Heart left ventricle (tissue), 16 donors: ENCODE data around the gene OR10H3. TPM values are rescaled to one million over a fixed set of nuclear protein-coding genes. Genes with fewer than 3 reads are reported as not detected.
A peak's percentile ranks its signal among the peaks of the same experiment; 100 is the strongest.

Experiments
- ATAC-seq, 4 donors: fragments of 200-7000 bp; cut with Tn5 transposase; one replicate each; pipeline ENCODE4 v1.9.1; 2020 to 2022; ENCODE audit warnings: moderate library complexity in 4 of 4, mild to moderate bottlenecking in 3 of 4, moderate number of reproducible peaks in 1 of 4
- DNase-seq, 5 donors: peaks; one replicate each; pipeline ENCODE4 v3.0.0-alpha.2; 2020
- H3K27ac ChIP-seq, 12 donors: fragments of 200-600 bp; sonication (generic) in 4 of 12; one replicate each; pipeline versions ENCODE4 v1.5.0 to v1.8.0; 2016 to 2022; ENCODE audit warnings: mild to moderate bottlenecking in 2 of 12
- H3K27me3 ChIP-seq, 9 donors: fragments of 200-600 bp; sonication (generic) in 2 of 9; one replicate each; pipeline versions ENCODE4 v1.5.1 to v1.8.0; 2016 to 2022; ENCODE audit warnings: mild to moderate bottlenecking in 3 of 9
- H3K36me3 ChIP-seq, 9 donors: fragments of 200-600 bp; sonication (generic) in 2 of 9; one replicate each; pipeline versions ENCODE4 v1.5.0 to v1.8.0; 2018 to 2022; ENCODE audit warnings: mild to moderate bottlenecking in 2 of 9
- H3K4me1 ChIP-seq, 12 donors: fragments of 200-600 bp; sonication (generic) in 4 of 12; one replicate each; pipeline versions ENCODE4 v1.5.0 to v1.8.0; 2016 to 2022; ENCODE audit warnings: mild to moderate bottlenecking in 3 of 12
- H3K4me3 ChIP-seq, 12 donors: fragments of 200-600 bp; sonication (generic) in 4 of 12; one replicate each; pipeline versions ENCODE4 v1.5.0 to v1.8.0; 2017 to 2022; ENCODE audit warnings: mild to moderate bottlenecking in 9 of 12, moderate library complexity in 4 of 12
- H3K9me3 ChIP-seq, 12 donors: fragments of 200-600 bp; sonication (generic) in 4 of 12; one replicate each; pipeline versions ENCODE4 v1.5.0 to v1.8.0; 2016 to 2022; ENCODE audit warnings: mild to moderate bottlenecking in 1 of 12
- POLR2A ChIP-seq, 2 donors: fragments of 450-650 bp; IDR thresholded peaks; one replicate each; pipeline ENCODE4 v1.6.1; 2017; ENCODE audit warnings: antibody characterized with exemption in 2 of 2, mild to moderate bottlenecking in 2 of 2, moderate library complexity in 2 of 2
- WGBS, 4 donors: extraction: QIAGEN DNeasy Blood & Tissue Kit in 2 of 4; methylation state at CpG; one replicate each; pipeline versions ENCODE4 v1.1.5 to v1.1.7; 2013 to 2018; 5-methylcytosine and 5-hydroxymethylcytosine counted together
- intact Hi-C, 10 donors: fragments of 100-400 bp; cut with DNase I; formaldehyde crosslinking; loops; one replicate each; pipeline versions ENCODE4 v1.11.1 to v1.14.2; 2022
- long read RNA-seq, 3 donors: library from polyadenylated mRNA; unstranded; transcript quantifications; one replicate each; pipeline ENCODE4 v2.0.0, GENCODE V29; 2020 to 2021
- polyA plus RNA-seq, 2 donors: library from polyadenylated mRNA; stranded (reverse); fragments of 200-250 nt; gene quantifications; one replicate each; pipeline ENCODE4 v1.2.3, GENCODE V29; 2013
- total RNA-seq, 9 donors: library from RNA; depleted of rRNA in 2 of 9; stranded (reverse); fragments of >200 nt in 2 of 9; fragmentation: NEBNext Ultra II Directional in 3 of 9; extraction: Animal tissue kit (Norgen Biotek cat#: 25700) in 3 of 9; gene quantifications; one replicate each; pipeline versions ENCODE4 v1.1.0 to v1.2.4, GENCODE V29; 2016 to 2023
- TF ChIP-seq, protein P1 (sequence below), 12 donors: fragments of 200-600 bp; sonication (generic) in 4 of 12; IDR thresholded peaks; one replicate each; pipeline versions ENCODE4 v1.5.0 to v1.8.0; 2018 to 2022; ENCODE audit warnings: antibody characterized with exemption in 12 of 12, mild to moderate bottlenecking in 5 of 12
- donor health status: ischemic (EF 13 %, LVEDD 7.1; RV severe dilation, severe dysfunction).
- donor health status: healthy with polysubstance abuse.
- donor health status: DM: no; HTN: yes; CAD: no.
- donor health status: DM: no; HTN: no; CAD: no.
- donor health status: ischemic (EF 25% LVEDD 6.9; RV normal size, moderate dysfunction).
- donor health status: ischemic (EF 25% LVEDD 5.7; RV mildly dilated, moderate dysfunction).
- donor health status: healthy.
- donor health status: DM: yes; HTN: yes; CAD: no.
- donor health status: ischemic (EF 35%, LVEDD 5.7; RV mildly dilated, moderate dysfunction).
- donor health status: nonischemic (EF 11% LVEDD 7.7; RV severe dilation, severe dysfunction).
- donor health status: DM: yes; HTN: yes; CAD: no.
- donor health status: PGD.
- donor health status: ischemic (EF 29% LVEDD 5.4; RV normal size, mild dysfunction).
- donor health status: nonischemic (EF 23%, LVEDD 6.1; RV moderate dilation, normal function).

The OR10H3 gene, protein sequence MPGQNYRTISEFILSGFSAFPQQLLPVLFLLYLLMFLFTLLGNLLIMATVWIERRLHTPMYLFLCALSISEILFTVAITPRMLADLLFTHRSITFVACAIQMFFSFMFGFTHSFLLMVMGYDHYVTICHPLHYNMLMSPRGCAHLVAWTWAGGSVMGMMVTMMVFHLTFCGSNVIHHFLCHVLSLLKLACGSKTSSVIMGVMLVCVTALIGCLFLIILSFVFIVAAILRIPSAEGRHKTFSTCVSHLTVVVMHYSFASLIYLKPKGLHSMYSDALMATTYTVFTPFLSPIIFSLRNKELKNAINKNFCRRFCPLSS
- not detected for total RNA-seq
- not detected for polyA plus RNA-seq
- long read RNA-seq, donor 1, result 0 reads
- long read RNA-seq, donor 2, result 0 reads
- long read RNA-seq, donor 3, result 0 reads

DNA sequence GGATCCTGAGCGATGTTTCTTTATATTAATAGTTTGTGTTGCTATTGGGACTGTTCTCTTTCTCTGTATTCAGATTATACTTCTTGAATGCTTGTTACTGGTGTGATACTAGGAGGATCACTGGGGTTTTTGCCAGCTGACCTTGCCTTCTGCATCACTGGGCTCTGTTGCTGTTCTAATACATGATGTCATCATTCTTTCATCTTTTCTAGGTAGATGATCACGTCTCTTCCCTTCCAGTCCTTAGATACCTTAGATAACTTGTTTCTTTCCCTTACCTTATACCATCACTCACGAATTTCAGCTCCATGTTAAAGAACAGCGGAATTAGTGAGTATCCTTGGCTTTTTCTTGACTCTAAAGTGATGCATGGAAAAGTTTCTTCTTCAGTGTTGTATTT is at the start of gene OR10H3:
Gene OR10H3, plus strand, starts transcription at position 264 of the 400 bp plus-strand sequence. CDS start 3,408 bp downstream, outside the sequence.
- 62 to 67% (median 65%) methylated on average over 4 of the region's 4 CpGs for WGBS, 4 donors
- TF ChIP-seq POLR2A (IDR thresholded peaks at IDR 0.05), result no peak
- TF ChIP-seq, protein P1, sequence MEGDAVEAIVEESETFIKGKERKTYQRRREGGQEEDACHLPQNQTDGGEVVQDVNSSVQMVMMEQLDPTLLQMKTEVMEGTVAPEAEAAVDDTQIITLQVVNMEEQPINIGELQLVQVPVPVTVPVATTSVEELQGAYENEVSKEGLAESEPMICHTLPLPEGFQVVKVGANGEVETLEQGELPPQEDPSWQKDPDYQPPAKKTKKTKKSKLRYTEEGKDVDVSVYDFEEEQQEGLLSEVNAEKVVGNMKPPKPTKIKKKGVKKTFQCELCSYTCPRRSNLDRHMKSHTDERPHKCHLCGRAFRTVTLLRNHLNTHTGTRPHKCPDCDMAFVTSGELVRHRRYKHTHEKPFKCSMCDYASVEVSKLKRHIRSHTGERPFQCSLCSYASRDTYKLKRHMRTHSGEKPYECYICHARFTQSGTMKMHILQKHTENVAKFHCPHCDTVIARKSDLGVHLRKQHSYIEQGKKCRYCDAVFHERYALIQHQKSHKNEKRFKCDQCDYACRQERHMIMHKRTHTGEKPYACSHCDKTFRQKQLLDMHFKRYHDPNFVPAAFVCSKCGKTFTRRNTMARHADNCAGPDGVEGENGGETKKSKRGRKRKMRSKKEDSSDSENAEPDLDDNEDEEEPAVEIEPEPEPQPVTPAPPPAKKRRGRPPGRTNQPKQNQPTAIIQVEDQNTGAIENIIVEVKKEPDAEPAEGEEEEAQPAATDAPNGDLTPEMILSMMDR (IDR thresholded peaks at IDR 0.05), result no peak
- H3K4me3 ChIP-seq, result no peak within 1 kb of the TSS
- peaks cover 0 to 23% (median 15%) of the 10 kb centered on the region in 12 donors for H3K9me3 ChIP-seq
- peaks cover 0 to 4% (median 0%) of the 10 kb centered on the region in 9 donors for H3K27me3 ChIP-seq
- intact Hi-C loops, result no loop called here
- no peak for ATAC-seq
- no peaks in the 10 kb centered on the region for H3K36me3 ChIP-seq
- no peak within 1 kb of the TSS for H3K27ac ChIP-seq
- DNase-seq, result no peak
- H3K4me1 ChIP-seq, result peaks cover 0 to 1% (median 0%) of the 10 kb centered on the region in 12 donors

DNA sequence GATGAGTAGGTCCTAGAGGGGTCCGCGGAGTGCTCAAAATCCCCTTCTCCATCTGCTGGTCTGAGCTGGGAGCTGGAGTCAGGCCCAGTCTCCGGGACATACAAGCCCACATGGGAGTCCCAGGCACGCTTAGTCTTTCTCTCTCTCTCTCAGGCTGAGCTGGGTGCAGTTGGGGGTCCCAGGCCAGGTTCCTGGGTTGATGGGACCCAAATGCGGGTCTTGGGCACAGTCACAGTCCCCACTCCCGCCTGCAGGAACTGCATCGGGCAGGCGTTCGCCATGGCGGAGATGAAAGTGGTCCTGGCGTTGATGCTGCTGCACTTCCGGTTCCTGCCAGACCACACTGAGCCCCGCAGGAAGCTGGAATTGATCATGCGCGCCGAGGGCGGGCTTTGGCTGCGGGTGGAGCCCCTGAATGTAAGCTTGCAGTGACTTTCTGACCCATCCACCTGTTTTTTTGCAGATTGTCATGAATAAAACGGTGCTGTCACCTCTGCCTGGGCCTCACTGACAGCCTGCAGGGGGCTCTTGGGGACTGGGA is 41.1 kb upstream of the OR10H3 start:
- H3K27ac ChIP-seq, result no peak overlapping the region
- H3K4me1 ChIP-seq, result peaks cover 0 to 1% (median 0%) of the 10 kb centered on the region in 12 donors
- H3K27me3 ChIP-seq, result no peaks in the 10 kb centered on the region
- no peak overlapping the region for H3K4me3 ChIP-seq
- 68 to 81% (median 73%) methylated on average over 18 to 19 of the region's 19 CpGs for WGBS, 4 donors
- no peak for TF ChIP-seq POLR2A (IDR thresholded peaks at IDR 0.05)
- TF ChIP-seq, protein P1 (IDR thresholded peaks at IDR 0.05), result no peak
- peaks cover 0 to 3% (median 0%) of the 10 kb centered on the region in 9 donors for H3K36me3 ChIP-seq
- ATAC-seq (no peak), DNase-seq (no peak)
- intact Hi-C loops, result no loop called here
- peaks cover 0 to 25% (median 2%) of the 10 kb centered on the region in 12 donors for H3K9me3 ChIP-seq

DNA sequence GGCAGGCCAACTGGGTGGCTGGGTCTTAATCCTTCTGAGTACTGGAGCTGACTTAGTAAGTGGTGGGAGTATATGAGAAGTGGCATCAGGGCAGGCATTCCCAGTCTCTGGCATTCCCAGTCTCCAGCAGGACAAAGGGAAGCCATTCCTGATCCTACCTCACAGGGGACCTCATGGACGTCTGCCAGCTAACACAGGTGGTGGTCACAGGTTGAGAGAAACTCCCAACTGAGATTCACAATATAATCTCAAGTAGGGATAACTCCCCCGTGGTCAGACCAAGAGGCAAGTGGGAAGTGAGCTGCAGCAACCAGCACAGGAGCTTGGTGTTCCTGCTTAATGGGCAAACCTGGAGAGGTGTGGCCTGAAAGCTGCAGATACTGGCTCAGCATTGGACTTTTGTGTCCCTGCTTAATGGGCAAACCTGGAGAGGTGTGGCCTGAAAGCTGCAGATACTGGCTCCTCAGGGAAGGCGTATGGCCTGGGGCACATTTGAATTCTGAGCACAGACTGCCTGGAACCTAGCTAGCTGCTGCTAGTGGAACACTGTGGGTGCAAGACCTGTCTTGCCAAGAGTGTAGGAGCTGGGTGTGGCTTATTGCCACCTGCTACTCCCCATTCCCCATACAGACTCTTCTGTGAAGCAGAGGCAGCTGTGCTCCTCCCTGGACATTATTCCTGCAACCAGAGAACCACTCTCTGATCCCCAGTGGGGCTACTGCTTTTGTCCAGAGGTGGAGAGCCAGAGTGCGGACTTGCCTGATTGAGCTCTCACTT is 35.8 kb upstream of the OR10H3 start:
- TF ChIP-seq POLR2A (IDR thresholded peaks at IDR 0.05), result no peak
- TF ChIP-seq, protein P1 (IDR thresholded peaks at IDR 0.05), result no peak
- H3K9me3 ChIP-seq, result peaks cover 0 to 15% (median 0%) of the 10 kb centered on the region in 12 donors
- peak in 1 of 4 donors; percentile 22 for ATAC-seq
- H3K27me3 ChIP-seq, result no peaks in the 10 kb centered on the region
- peaks cover 0 to 19% (median 11%) of the 10 kb centered on the region in 12 donors for H3K4me1 ChIP-seq
- peaks cover 0 to 3% (median 0%) of the 10 kb centered on the region in 9 donors for H3K36me3 ChIP-seq
- no peak for DNase-seq
- 54 to 73% (median 71%) methylated on average over 3 to 4 of the region's 4 CpGs for WGBS, 4 donors
- H3K27ac ChIP-seq, result no peak overlapping the region
- intact Hi-C loops, result no loop called here
- no peak overlapping the region for H3K4me3 ChIP-seq
